RWPE2 (cell line): ENCODE measurements around the gene MKNK2.

ENCODE experiments used
- ATAC-seq: fragments of 200-7000 bp; cut with Tn5 transposase; 3 replicates; pipeline ENCODE4 v1.9.1; 2021; ENCODE audit warnings: low read depth
- DNase-seq: peaks from one replicate; pipeline ENCODE4 v3.0.0-alpha.2; 2020; ENCODE audit warnings: low spot score
- H3K27ac ChIP-seq: fragments of 450-650 bp; 2 replicates; pipeline ENCODE4 v1.5.1; 2017; ENCODE audit warnings: mild to moderate bottlenecking; ENCODE audit not compliant: poor library complexity, severe bottlenecking
- H3K27me3 ChIP-seq: fragments of 250-450 bp; sonication (Bioruptor Pico); 2 replicates; pipeline ENCODE4 v1.5.1; 2021; ENCODE audit warnings: mild to moderate bottlenecking, moderate library complexity; ENCODE audit not compliant: insufficient read depth, poor library complexity, severe bottlenecking
- H3K36me3 ChIP-seq: fragments of 250-450 bp; sonication (Bioruptor Pico); 2 replicates; pipeline ENCODE4 v1.5.1; 2020; ENCODE audit warnings: low read depth, mild to moderate bottlenecking, moderate library complexity
- H3K4me1 ChIP-seq: fragments of 250-450 bp; sonication (Bioruptor Pico); 2 replicates; pipeline ENCODE4 v1.5.1; 2021; ENCODE audit warnings: mild to moderate bottlenecking, moderate library complexity; ENCODE audit not compliant: insufficient read depth, poor library complexity, severe bottlenecking
- H3K4me3 ChIP-seq: fragments of 250-450 bp; sonication (Bioruptor Pico); 2 replicates; pipeline ENCODE4 v1.5.1; 2021; ENCODE audit warnings: mild to moderate bottlenecking, moderate library complexity; ENCODE audit not compliant: severe bottlenecking
- H3K9me3 ChIP-seq: fragments of 250-450 bp; sonication (Bioruptor Pico); 2 replicates; pipeline ENCODE4 v1.5.1; 2021; ENCODE audit warnings: mild to moderate bottlenecking, moderate library complexity; ENCODE audit not compliant: severe bottlenecking
- TF ChIP-seq, protein P1 (sequence below): fragments of 450-650 bp; IDR thresholded peaks from one replicate; pipeline ENCODE4 v1.5.1; 2017; ENCODE audit warnings: mild to moderate bottlenecking, moderate library complexity; ENCODE audit not compliant: poor library complexity, severe bottlenecking

The MKNK2 gene

DNA sequence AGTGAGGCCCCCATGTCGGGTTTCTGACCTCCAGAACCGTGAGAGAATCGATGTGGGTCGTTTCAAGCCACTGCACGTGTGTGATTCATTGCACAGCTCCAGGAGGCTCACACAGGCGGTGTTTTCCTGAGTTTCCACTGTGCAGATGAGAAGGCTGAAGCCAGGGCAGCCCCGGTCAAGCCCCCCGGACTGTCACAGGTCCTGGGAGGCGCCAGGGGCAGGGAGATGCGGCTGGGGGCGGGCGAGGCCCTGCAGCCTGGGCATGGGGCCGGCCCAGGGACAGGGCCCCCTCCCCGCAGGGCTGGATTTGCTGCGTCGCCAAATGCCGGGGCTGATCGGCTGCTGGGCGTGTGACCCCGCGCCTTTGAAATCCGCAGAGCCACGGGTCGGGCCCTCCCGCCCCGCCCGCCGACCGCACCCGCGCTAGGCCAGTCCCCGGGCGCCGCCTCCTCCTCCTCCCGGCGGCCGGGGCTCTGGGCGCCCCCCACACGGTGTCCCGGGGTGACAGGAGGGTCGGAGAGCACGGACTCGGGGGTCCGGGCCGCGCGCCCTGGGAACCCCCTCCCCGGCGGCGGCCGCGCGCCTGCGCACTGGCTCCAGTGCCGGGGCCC is 9.9 kb upstream of the MKNK2 start:
- Histone ChIP-seq H3K27me3 (no peaks in the 10 kb centered on the region), H3K4me3 (peak overlapping the region; percentile 36), H3K4me1 (peaks cover 28% of the 10 kb centered on the region), H3K9me3 (no peaks in the 10 kb centered on the region), H3K27ac (peak overlapping the region; percentile 97), H3K36me3 (no peaks in the 10 kb centered on the region)
- DNase-seq: no peak
- ATAC-seq: peak; percentile 11; the same call in 2 of the 3 replicates
- TF ChIP-seq, protein P1, sequence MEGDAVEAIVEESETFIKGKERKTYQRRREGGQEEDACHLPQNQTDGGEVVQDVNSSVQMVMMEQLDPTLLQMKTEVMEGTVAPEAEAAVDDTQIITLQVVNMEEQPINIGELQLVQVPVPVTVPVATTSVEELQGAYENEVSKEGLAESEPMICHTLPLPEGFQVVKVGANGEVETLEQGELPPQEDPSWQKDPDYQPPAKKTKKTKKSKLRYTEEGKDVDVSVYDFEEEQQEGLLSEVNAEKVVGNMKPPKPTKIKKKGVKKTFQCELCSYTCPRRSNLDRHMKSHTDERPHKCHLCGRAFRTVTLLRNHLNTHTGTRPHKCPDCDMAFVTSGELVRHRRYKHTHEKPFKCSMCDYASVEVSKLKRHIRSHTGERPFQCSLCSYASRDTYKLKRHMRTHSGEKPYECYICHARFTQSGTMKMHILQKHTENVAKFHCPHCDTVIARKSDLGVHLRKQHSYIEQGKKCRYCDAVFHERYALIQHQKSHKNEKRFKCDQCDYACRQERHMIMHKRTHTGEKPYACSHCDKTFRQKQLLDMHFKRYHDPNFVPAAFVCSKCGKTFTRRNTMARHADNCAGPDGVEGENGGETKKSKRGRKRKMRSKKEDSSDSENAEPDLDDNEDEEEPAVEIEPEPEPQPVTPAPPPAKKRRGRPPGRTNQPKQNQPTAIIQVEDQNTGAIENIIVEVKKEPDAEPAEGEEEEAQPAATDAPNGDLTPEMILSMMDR: no peak

DNA sequence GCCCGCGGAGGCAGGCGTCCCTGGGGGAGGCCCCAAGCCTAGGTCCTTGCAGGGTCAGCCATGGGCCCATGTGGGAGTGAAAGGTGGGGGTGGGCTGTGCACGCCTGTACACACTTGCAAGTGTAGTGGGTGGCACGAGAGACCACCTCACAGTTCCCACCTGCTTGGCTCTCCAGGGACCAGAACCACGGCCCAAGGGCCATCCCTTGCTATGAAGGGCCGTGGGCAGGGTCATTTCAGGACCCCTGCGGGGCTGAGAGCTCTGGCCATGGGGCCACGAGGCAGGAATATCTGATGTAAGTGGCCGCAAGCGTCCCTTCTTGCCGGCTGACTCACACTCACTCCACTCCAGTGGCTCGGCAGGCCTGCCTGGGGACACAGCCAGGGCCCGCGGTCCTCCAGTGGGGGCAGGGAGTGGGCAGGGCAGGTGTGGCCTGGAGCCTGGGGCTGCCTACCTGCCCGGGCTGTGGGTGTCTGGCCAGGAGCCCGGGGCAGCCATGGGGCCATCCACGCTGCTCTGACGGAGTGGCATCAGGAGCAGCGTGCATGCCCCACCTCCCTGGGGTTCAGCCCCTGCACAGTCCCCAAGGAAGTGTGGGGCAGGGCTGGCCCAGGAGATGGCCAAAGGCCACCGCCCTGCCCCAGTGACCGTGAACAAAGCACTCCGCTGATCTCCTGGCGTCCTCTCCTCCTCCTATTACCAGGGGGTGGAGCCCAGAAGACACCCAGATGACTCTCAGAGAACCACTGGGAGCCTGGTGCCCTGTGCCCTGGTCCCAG is 8.6 kb upstream of the MKNK2 start:
- Histone ChIP-seq H3K4me3 (no peak overlapping the region), H3K9me3 (no peaks in the 10 kb centered on the region), H3K27ac (peak overlapping the region; percentile 97), H3K36me3 (no peaks in the 10 kb centered on the region), H3K27me3 (no peaks in the 10 kb centered on the region), H3K4me1 (peaks cover 39% of the 10 kb centered on the region)
- TF ChIP-seq, protein P1: no peak
- peak; percentile 40 for ATAC-seq
- DNase-seq: no peak

DNA sequence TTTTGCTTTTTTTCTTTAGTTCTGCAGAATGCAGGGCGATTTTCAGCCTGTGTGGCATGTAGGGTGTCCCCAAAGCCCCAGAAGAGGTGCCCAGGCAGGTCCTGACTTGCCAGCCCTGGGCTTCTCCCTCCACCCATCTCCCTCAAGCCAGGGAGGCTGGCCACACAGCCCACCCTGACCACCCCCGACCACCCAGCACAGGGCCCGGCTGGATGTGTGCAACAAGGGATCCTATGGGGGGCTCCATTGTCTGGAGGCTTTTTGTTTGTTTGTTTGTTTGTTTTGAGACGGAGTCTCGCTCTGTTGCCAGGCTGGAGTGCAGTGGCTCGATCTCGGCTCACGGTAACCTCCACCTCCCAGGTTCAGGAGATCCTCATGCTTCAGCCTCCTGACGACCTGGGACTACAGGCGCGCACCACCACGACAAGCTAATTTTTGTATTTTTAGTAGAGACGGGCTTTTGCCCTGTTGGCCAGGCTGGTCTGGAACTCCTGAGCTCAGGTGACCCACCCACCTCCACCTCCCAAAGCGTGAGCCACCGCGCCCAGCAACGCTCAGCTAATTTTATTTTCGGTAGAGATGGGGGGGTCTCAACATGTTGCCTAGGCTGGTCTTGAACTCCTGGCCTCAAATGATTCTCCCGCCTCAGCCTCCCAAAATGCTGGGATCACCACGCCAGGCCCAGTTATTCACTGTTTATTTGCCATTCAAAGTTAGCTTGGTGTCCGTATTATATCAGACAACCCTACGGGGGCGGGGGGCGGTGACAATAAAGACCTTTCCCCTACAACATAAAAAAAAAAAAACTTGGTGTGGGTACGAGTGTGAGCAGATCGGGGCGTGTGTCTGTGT is 7.8 kb upstream of the MKNK2 start:
- TF ChIP-seq, protein P1: no peak
- Histone ChIP-seq H3K27ac (peak overlapping the region; percentile 97), H3K4me3 (no peak overlapping the region), H3K9me3 (no peaks in the 10 kb centered on the region), H3K36me3 (no peaks in the 10 kb centered on the region), H3K27me3 (no peaks in the 10 kb centered on the region), H3K4me1 (peaks cover 42% of the 10 kb centered on the region)
- DNase-seq (no peak), ATAC-seq (no peak)

DNA sequence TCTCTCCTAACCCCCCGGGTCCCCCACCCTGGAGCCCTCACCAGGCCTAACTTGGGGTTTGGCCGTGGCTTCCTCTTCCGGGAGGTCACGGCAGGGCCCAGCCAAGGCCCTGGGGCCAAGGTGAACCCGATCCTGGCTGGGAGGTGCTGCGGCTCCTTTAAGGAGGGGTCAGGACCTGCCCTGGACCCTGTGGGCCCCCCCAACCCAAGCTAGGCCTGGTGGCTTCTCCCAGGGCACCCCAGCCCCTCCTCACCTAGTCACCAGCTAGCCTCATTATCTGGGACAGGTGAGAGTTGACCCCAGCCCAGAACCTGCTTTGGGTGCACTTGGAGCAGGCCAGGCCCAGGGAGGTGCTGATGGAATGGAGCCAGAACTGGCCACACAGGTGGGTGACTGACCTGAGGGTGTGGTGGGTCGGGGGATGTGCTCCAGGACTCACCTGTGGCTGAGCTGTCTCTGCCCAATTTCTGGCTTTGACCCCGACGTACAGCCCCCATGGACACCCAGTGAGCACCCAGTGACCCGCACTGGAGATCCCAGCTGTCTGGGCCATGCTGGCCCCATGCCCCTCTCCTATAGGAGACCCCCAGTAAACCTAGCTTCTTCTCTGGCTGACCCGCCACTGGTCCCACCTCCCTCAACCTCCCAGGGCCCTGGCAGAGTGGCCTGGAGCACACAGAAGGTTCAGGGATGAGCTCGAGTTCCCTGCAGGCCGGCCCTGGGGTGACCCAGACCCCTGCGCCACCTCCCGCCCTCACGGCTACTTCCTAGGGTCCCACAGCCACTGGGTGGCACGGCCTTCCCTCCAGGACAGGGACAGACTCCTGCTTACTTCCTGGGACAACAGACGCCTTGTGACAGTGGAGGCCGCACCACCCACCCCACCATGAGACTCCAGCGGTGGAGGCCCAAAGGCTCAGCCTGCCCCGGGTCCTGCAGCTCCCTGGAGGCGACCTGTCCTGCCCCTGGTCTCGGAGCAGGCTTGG is 6.7 kb upstream of the MKNK2 start:
- TF ChIP-seq, protein P1: no peak
- Histone ChIP-seq H3K4me1 (peaks cover 42% of the 10 kb centered on the region), H3K27ac (peak overlapping the region; percentile 97), H3K27me3 (no peaks in the 10 kb centered on the region), H3K4me3 (no peak overlapping the region), H3K36me3 (no peaks in the 10 kb centered on the region), H3K9me3 (no peaks in the 10 kb centered on the region)
- DNase-seq (no peak), ATAC-seq (no peak)
